Measurements from ENCODE around the gene REC114.
A peak's percentile ranks its signal among the peaks of the same experiment; 100 is the strongest.
"Not testable (repeated sequence)": the region's sequence is repeated elsewhere in the genome, so short reads cannot be mapped to it uniquely, and the experiment has no call there.

REC114 gene

DNA sequence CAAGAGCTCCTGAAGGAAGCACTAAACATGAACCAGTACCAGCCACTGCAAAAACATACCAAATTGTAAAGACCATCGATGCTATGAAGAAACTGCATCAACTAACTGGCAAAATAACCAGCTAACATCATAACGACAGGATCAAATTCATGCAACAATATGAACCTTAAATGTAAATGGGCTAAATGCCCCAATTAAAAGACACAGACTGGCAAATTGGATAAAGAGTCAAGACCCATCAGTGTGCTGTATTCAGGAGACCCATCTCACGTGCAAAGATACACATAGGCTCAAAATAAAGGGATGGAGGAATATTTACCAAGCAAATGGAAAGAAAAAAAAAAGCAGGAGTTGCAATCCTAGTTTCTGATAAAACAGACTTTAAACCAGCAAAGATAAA, 7.0 kb downstream of the REC114 start:
- H3K27ac ChIP-seq (ENCODE audit: insufficient read depth in 1 of 2, low read depth in 1 of 2, low read length in 2 of 2, poor library complexity in 1 of 2, severe bottlenecking in 2 of 2); H3K36me3 ChIP-seq (ENCODE audit: control insufficient read depth in 4 of 4, insufficient read depth in 4 of 4, low read length in 3 of 4); CTCF ChIA-PET; H3K4me3 ChIP-seq (ENCODE audit: control insufficient read depth in 1 of 7, extremely low read depth in 1 of 7, insufficient read depth in 4 of 7, low read depth in 2 of 7, low read length in 6 of 7); H3K9me3 ChIP-seq (ENCODE audit: control extremely low read depth in 1 of 5, control insufficient read depth in 4 of 5, insufficient read depth in 2 of 5, low read depth in 1 of 5, low read length in 4 of 5); H3K4me1 ChIP-seq (ENCODE audit: control extremely low read depth in 1 of 4, control insufficient read depth in 4 of 4, insufficient read depth in 4 of 4, low read length in 3 of 4); DNase-seq; POLR2A ChIA-PET; H3K27me3 ChIP-seq (replicated peaks in 2 of 5; ENCODE audit: control insufficient read depth in 4 of 5, insufficient read depth in 5 of 5, low read length in 4 of 5): not testable (repeated sequence)
- no CpG with 5 or more reads among the region's 3 CpGs for WGBS (ENCODE audit: insufficient coverage)

DNA sequence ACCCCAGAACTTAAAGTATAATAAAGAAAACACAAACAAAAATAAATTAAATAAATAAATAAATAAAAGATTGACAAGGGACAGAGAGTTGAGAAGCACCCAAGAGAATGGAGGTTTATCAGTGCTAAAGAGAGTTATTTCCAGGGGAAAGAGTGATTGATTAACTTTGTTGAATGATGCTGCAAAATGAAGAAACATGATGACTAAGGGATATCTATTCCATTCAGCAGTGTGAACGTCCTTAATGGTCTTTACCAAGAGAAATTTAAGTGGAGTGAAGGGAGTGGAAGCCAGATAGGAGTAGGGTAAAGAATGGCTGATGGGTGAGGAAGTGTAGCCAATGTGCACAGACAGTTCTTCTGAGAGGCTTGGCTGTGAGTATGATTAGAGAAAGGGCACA, 11.1 kb downstream of the REC114 start:
- H3K4me3 ChIP-seq (ENCODE audit: control insufficient read depth in 1 of 7, extremely low read depth in 1 of 7, insufficient read depth in 4 of 7, low read depth in 2 of 7, low read length in 6 of 7), result no peak overlapping the region
- H3K4me1 ChIP-seq (ENCODE audit: control extremely low read depth in 1 of 4, control insufficient read depth in 4 of 4, insufficient read depth in 4 of 4, low read length in 3 of 4), result no peaks in the 10 kb centered on the region
- POLR2A ChIA-PET, result no interaction called here
- WGBS (ENCODE audit: insufficient coverage), result 42% methylated on average over 1 of the region's 1 CpG
- H3K27ac ChIP-seq (ENCODE audit: insufficient read depth in 1 of 2, low read depth in 1 of 2, low read length in 2 of 2, poor library complexity in 1 of 2, severe bottlenecking in 2 of 2), result no peak overlapping the region
- no peak for DNase-seq
- H3K27me3 ChIP-seq (replicated peaks in 2 of 5; ENCODE audit: control insufficient read depth in 4 of 5, insufficient read depth in 5 of 5, low read length in 4 of 5), result peaks cover 2 to 11% (median 5%) of the 10 kb centered on the region in 5 experiments
- H3K36me3 ChIP-seq (ENCODE audit: control insufficient read depth in 4 of 4, insufficient read depth in 4 of 4, low read length in 3 of 4), result no peaks in the 10 kb centered on the region
- CTCF ChIA-PET, result no interaction called here
- H3K9me3 ChIP-seq (ENCODE audit: control extremely low read depth in 1 of 5, control insufficient read depth in 4 of 5, insufficient read depth in 2 of 5, low read depth in 1 of 5, low read length in 4 of 5), result peaks cover 0 to 3% (median 0%) of the 10 kb centered on the region in 5 experiments

DNA sequence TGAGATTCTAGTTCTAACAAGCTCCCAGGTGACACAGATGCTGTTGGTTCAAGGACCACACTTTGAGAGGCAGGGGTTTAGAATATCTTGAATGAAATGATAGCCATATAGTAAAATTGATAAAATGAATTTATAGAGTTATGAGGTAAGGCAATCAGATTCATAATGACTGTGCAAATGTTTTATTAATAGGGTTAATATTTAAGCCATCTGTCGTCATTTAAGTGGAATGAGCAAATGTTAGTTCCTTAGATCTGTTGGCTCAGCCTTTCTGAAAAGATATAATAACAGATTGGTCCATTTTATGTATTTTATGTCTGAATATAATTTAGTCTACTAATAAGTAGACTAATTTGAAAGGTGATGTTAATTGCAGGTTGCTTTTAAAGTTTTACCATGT, 12.9 kb downstream of the REC114 start:
- peaks cover 0 to 3% (median 0%) of the 10 kb centered on the region in 5 experiments for H3K9me3 ChIP-seq (ENCODE audit: control extremely low read depth in 1 of 5, control insufficient read depth in 4 of 5, insufficient read depth in 2 of 5, low read depth in 1 of 5, low read length in 4 of 5)
- no peak overlapping the region for H3K27ac ChIP-seq (ENCODE audit: insufficient read depth in 1 of 2, low read depth in 1 of 2, low read length in 2 of 2, poor library complexity in 1 of 2, severe bottlenecking in 2 of 2)
- no peaks in the 10 kb centered on the region for H3K36me3 ChIP-seq (ENCODE audit: control insufficient read depth in 4 of 4, insufficient read depth in 4 of 4, low read length in 3 of 4)
- ChIA-PET CTCF (no interaction called here), POLR2A (no interaction called here)
- WGBS (ENCODE audit: insufficient coverage), result no CpG with 5 or more reads among the region's 1 CpG
- H3K4me1 ChIP-seq (ENCODE audit: control extremely low read depth in 1 of 4, control insufficient read depth in 4 of 4, insufficient read depth in 4 of 4, low read length in 3 of 4), result no peaks in the 10 kb centered on the region
- H3K27me3 ChIP-seq (replicated peaks in 2 of 5; ENCODE audit: control insufficient read depth in 4 of 5, insufficient read depth in 5 of 5, low read length in 4 of 5), result peaks cover 2 to 11% (median 5%) of the 10 kb centered on the region in 5 experiments
- H3K4me3 ChIP-seq (ENCODE audit: control insufficient read depth in 1 of 7, extremely low read depth in 1 of 7, insufficient read depth in 4 of 7, low read depth in 2 of 7, low read length in 6 of 7), result no peak overlapping the region
- no peak for DNase-seq

GRCh38 chr15:73457334-73457733, 14.4 kb downstream of the REC114 start:
- no peaks in the 10 kb centered on the region for H3K9me3 ChIP-seq (ENCODE audit: control extremely low read depth in 1 of 5, control insufficient read depth in 4 of 5, insufficient read depth in 2 of 5, low read depth in 1 of 5, low read length in 4 of 5)
- no peaks in the 10 kb centered on the region for H3K36me3 ChIP-seq (ENCODE audit: control insufficient read depth in 4 of 4, insufficient read depth in 4 of 4, low read length in 3 of 4)
- ChIA-PET POLR2A (no interaction called here), CTCF (no interaction called here)
- no peak for DNase-seq
- no peak overlapping the region for H3K4me3 ChIP-seq (ENCODE audit: control insufficient read depth in 1 of 7, extremely low read depth in 1 of 7, insufficient read depth in 4 of 7, low read depth in 2 of 7, low read length in 6 of 7)
- no peaks in the 10 kb centered on the region for H3K4me1 ChIP-seq (ENCODE audit: control extremely low read depth in 1 of 4, control insufficient read depth in 4 of 4, insufficient read depth in 4 of 4, low read length in 3 of 4)
- no peak overlapping the region for H3K27ac ChIP-seq (ENCODE audit: insufficient read depth in 1 of 2, low read depth in 1 of 2, low read length in 2 of 2, poor library complexity in 1 of 2, severe bottlenecking in 2 of 2)
- 79% methylated on average over 3 of the region's 5 CpGs for WGBS (ENCODE audit: insufficient coverage)
- H3K27me3 ChIP-seq (replicated peaks in 2 of 5; ENCODE audit: control insufficient read depth in 4 of 5, insufficient read depth in 5 of 5, low read length in 4 of 5), result peaks cover 2 to 11% (median 5%) of the 10 kb centered on the region in 5 experiments

GRCh38 chr15:73460662-73461061, 17.7 kb downstream of the REC114 start:
- ChIA-PET POLR2A (no interaction called here), CTCF (no interaction called here)
- H3K4me1 ChIP-seq (ENCODE audit: control extremely low read depth in 1 of 4, control insufficient read depth in 4 of 4, insufficient read depth in 4 of 4, low read length in 3 of 4), result no peaks in the 10 kb centered on the region
- DNase-seq, result no peak
- no peaks in the 10 kb centered on the region for H3K9me3 ChIP-seq (ENCODE audit: control extremely low read depth in 1 of 5, control insufficient read depth in 4 of 5, insufficient read depth in 2 of 5, low read depth in 1 of 5, low read length in 4 of 5)
- H3K4me3 ChIP-seq (ENCODE audit: control insufficient read depth in 1 of 7, extremely low read depth in 1 of 7, insufficient read depth in 4 of 7, low read depth in 2 of 7, low read length in 6 of 7), result no peak overlapping the region
- H3K27ac ChIP-seq (ENCODE audit: insufficient read depth in 1 of 2, low read depth in 1 of 2, low read length in 2 of 2, poor library complexity in 1 of 2, severe bottlenecking in 2 of 2), result no peak overlapping the region
- H3K36me3 ChIP-seq (ENCODE audit: control insufficient read depth in 4 of 4, insufficient read depth in 4 of 4, low read length in 3 of 4), result no peaks in the 10 kb centered on the region
- H3K27me3 ChIP-seq (replicated peaks in 2 of 5; ENCODE audit: control insufficient read depth in 4 of 5, insufficient read depth in 5 of 5, low read length in 4 of 5), result peaks cover 2 to 13% (median 5%) of the 10 kb centered on the region in 5 experiments

DNA sequence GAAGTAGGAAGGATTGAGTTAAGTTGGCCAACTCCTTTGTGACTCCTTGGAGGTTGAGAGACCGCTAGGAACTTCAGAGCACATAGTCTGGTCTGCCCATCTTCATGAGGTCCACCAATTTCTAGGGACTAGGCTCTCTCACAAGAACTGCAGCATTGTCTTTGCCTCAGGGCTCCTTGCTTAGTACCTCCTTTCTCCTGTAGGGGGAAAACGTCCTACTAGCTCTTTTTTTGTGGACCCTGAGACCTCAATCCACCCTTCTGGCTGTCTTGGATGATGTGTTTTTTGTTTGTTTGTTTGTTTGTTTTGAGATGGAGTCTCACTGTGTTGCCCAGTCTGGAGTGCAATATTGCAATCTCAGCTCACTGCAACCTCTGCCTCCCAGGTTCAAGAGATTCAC, 21.6 kb downstream of the REC114 start:
- H3K4me3 ChIP-seq (ENCODE audit: control insufficient read depth in 1 of 7, extremely low read depth in 1 of 7, insufficient read depth in 4 of 7, low read depth in 2 of 7, low read length in 6 of 7), result no peak overlapping the region
- POLR2A ChIA-PET, result no interaction called here
- no peaks in the 10 kb centered on the region for H3K9me3 ChIP-seq (ENCODE audit: control extremely low read depth in 1 of 5, control insufficient read depth in 4 of 5, insufficient read depth in 2 of 5, low read depth in 1 of 5, low read length in 4 of 5)
- WGBS (ENCODE audit: insufficient coverage), result 89% methylated on average over 1 of the region's 2 CpGs
- CTCF ChIA-PET, result no interaction called here
- H3K27me3 ChIP-seq (replicated peaks in 2 of 5; ENCODE audit: control insufficient read depth in 4 of 5, insufficient read depth in 5 of 5, low read length in 4 of 5), result peaks cover 0 to 22% (median 4%) of the 10 kb centered on the region in 5 experiments
- H3K4me1 ChIP-seq (ENCODE audit: control extremely low read depth in 1 of 4, control insufficient read depth in 4 of 4, insufficient read depth in 4 of 4, low read length in 3 of 4), result no peaks in the 10 kb centered on the region
- H3K36me3 ChIP-seq (ENCODE audit: control insufficient read depth in 4 of 4, insufficient read depth in 4 of 4, low read length in 3 of 4), result no peaks in the 10 kb centered on the region
- no peak overlapping the region for H3K27ac ChIP-seq (ENCODE audit: insufficient read depth in 1 of 2, low read depth in 1 of 2, low read length in 2 of 2, poor library complexity in 1 of 2, severe bottlenecking in 2 of 2)
- peak in 2 of 3 donors; percentile 0 to 1 for DNase-seq

GRCh38 chr15:73467758-73468157, 24.8 kb downstream of the REC114 start:
- peaks cover 0 to 28% (median 4%) of the 10 kb centered on the region in 5 experiments for H3K27me3 ChIP-seq (replicated peaks in 2 of 5; ENCODE audit: control insufficient read depth in 4 of 5, insufficient read depth in 5 of 5, low read length in 4 of 5)
- H3K9me3 ChIP-seq (ENCODE audit: control extremely low read depth in 1 of 5, control insufficient read depth in 4 of 5, insufficient read depth in 2 of 5, low read depth in 1 of 5, low read length in 4 of 5), result no peaks in the 10 kb centered on the region
- H3K4me3 ChIP-seq (ENCODE audit: control insufficient read depth in 1 of 7, extremely low read depth in 1 of 7, insufficient read depth in 4 of 7, low read depth in 2 of 7, low read length in 6 of 7), result no peak overlapping the region
- H3K4me1 ChIP-seq (ENCODE audit: control extremely low read depth in 1 of 4, control insufficient read depth in 4 of 4, insufficient read depth in 4 of 4, low read length in 3 of 4), result no peaks in the 10 kb centered on the region
- H3K27ac ChIP-seq (ENCODE audit: insufficient read depth in 1 of 2, low read depth in 1 of 2, low read length in 2 of 2, poor library complexity in 1 of 2, severe bottlenecking in 2 of 2), result no peak overlapping the region
- DNase-seq, result no peak
- 67% methylated on average over 2 of the region's 3 CpGs for WGBS (ENCODE audit: insufficient coverage)
- H3K36me3 ChIP-seq (ENCODE audit: control insufficient read depth in 4 of 4, insufficient read depth in 4 of 4, low read length in 3 of 4), result no peaks in the 10 kb centered on the region
- ChIA-PET POLR2A (no interaction called here), CTCF (no interaction called here)
